GM21423 (cell line): ENCODE data around the gene TACC2.

Source experiments
- ATAC-seq: cut with Tn5 transposase; IDR thresholded peaks from one replicate; pipeline ENCODE4 v1.9.1; 2021; ENCODE audit warnings: mild to moderate bottlenecking, moderate library complexity; ENCODE audit not compliant: unreplicated experiment

TACC2 gene

GRCh38 chr10:122120008-122120744, 131.2 kb downstream of the TACC2 start:
- ATAC-seq, result no peak

GRCh38 chr10:122121059-122121458, 132.1 kb downstream of the TACC2 start:
- ATAC-seq, result no peak

- no peak for ATAC-seq
Observed at GRCh38 chr10:122122493-122122892, 133.5 kb downstream of the TACC2 start.

- no peak for ATAC-seq
Observed at GRCh38 chr10:122123186-122123585, 134.2 kb downstream of the TACC2 start.

GRCh38 chr10:122124342-122124741, 135.4 kb downstream of the TACC2 start:
- ATAC-seq, result no peak

- no peak for ATAC-seq
Observed at GRCh38 chr10:122124808-122125207, 135.8 kb downstream of the TACC2 start.

- no peak for ATAC-seq
Observed at GRCh38 chr10:122126763-122127659, 138.0 kb downstream of the TACC2 start.

- ATAC-seq, result no peak
Observed at GRCh38 chr10:122127943-122128342, 139.0 kb downstream of the TACC2 start.

GRCh38 chr10:122128357-122128756, 139.4 kb downstream of the TACC2 start:
- no peak for ATAC-seq

GRCh38 chr10:122130474-122131110, 141.6 kb downstream of the TACC2 start:
- no peak for ATAC-seq

GRCh38 chr10:122132331-122132755, 143.4 kb downstream of the TACC2 start:
- ATAC-seq, result no peak

- ATAC-seq, result no peak
Observed at GRCh38 chr10:122132882-122133565, 144.1 kb downstream of the TACC2 start.

- ATAC-seq, result no peak
Observed at GRCh38 chr10:122135251-122136025, 146.5 kb downstream of the TACC2 start.

GRCh38 chr10:122138831-122139625, 150.1 kb downstream of the TACC2 start:
- no peak for ATAC-seq

- no peak for ATAC-seq
Observed at GRCh38 chr10:122139627-122140170, 150.7 kb downstream of the TACC2 start.

- ATAC-seq, result no peak
Observed at GRCh38 chr10:122140461-122140902, 151.5 kb downstream of the TACC2 start.

GRCh38 chr10:122140941-122141623, 152.1 kb downstream of the TACC2 start:
- no peak for ATAC-seq
